Amygdala (tissue), 56 donors: Measurements from ENCODE around the gene IL10RB.
A peak's percentile ranks its signal among the peaks of the same experiment; 100 is the strongest.

Experiments used
- DNase-seq, 56 donors: peaks; one replicate each; lab custom pipeline; 2025; lab: John Stamatoyannopoulos, UW

The IL10RB gene

DNA sequence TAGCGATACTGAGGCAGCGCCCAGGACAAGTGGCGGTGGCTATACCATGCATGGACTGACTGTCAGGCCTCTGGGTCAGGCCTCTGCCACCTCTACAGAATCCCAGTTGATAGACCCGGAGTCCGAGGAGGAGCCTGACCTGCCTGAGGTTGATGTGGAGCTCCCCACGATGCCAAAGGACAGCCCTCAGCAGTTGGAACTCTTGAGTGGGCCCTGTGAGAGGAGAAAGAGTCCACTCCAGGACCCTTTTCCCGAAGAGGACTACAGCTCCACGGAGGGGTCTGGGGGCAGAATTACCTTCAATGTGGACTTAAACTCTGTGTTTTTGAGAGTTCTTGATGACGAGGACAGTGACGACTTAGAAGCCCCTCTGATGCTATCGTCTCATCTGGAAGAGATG, 3.2 kb upstream of the IL10RB start:
- DNase-seq: no peak

DNA sequence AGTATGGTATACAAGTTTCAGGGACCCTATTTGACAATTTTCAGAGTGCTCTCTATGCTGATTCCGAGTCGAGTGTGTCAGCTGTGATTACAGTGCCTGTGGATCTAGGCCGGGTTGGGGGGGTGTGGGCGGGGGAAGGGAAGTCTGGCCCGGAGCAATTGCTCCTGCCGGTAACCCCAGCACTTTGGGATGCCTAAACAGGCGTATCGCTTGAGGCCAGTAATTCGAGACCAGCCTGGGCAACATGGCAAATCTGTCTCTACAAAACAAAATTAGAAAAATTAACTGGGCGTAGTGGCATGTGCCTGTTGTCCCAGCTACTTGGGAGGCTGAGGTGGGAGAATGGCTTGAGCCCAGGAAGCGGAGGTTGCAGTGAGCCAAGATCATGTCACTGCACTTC, 1.6 kb upstream of the IL10RB start:
- DNase-seq: no peak

DNA sequence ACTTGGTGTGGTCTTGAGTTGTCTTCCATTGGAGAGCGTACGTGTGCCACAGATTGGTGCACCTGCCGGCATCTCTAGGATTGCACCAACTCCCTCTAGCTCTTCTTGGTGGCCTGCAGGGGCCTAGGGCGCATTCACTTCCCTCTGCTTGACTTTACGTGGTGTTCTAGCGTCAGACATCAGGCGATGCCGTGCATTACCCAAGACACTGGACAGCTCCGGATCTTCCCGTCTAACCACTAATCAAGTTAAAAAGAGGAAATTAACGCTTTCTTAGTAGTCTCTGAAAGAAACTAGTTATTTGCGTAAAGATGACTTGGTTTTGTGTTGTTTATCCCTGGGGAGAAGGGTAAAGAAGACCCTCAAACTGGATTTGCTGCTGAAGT, 510 bp upstream of the IL10RB start:
- peak in 25 of 56 donors; percentile 2 to 42 (median 11) for DNase-seq

DNA sequence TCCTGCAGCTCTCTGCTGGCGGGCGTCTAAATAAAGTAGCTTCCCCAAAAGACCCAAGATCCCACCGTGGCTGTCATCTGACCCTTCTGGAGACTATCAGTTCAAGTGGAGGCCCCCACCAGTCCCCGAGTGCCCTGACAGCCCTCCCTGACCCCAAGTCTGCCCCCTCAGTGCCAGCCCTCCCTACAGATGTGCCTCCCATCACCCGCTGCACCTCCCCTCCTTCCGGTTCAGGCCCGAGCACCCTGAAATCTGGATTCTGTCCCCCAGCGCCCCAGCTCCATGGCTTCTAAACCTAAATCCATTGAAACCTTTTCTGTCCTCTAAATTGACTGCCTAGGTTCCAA, 595 bp downstream of the IL10RB start:
- DNase-seq: peak in 4 of 56 donors; percentile 29 to 36 (median 34)

DNA sequence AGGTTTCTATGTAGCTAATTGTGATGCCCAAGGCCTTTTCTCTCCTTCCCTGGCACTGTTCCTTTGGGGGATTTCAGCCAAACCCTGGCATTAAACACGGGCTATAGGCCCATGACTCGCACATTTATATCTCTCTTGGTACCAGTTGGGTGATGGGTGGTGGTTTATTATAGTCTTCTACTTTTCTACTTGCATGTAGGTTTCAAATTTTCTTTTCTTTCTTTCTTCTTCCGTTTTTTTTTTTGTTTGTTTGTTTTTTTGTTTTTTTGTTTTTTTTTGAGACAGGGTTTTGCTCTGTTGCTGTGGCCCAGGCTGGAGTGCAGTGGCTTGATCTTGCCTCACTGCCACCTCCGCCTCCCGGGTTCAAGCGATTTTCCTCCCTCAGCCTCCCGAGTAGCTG, 1.1 kb downstream of the IL10RB start:
- no peak for DNase-seq

DNA sequence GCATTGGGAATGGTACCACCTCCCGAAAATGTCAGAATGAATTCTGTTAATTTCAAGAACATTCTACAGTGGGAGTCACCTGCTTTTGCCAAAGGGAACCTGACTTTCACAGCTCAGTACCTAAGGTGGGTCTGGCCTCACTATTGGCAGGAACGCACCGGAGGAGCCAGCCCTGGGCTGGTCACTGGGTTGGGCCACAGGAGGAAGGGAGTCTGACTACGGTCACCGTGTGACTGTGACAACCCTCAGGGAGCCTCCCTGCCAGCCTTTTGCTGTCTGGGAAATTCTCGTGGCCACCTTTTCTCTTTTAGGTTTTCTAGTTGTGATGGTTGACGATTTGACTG, 2.2 kb downstream of the IL10RB start:
- DNase-seq: no peak

DNA sequence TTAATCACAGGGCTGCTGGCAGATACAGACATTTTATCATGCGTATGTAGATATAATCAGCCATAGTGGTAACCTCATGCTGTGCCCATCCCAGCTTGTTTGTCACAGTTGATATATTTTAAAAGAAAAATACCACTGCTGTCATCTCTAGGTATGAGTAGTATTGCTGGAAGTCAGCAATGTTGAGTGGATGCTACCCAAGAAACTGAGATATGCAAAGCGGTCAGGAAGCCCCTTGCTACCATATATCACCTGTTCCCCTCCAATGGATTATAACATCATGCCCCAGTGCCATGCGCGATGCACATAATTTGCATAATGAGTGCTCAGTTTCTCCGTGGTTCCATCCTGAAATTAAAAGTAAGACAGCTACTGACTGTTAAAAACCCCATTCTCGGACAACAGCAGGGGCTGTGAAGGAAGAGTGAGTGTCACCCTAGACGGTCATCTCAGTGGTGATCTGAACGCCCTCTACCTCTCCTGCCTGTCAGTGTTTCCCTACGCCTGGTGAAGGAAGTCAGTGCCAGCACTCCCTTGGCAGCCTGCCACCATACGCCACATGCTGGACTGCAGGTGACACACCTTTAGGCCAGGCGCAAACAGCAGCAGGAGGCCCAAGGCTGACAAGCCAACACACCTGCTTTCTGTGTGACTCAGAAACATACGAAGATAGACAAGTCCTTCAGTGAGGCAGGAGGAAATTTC, 2.7 kb downstream of the IL10RB start:
- no peak for DNase-seq

DNA sequence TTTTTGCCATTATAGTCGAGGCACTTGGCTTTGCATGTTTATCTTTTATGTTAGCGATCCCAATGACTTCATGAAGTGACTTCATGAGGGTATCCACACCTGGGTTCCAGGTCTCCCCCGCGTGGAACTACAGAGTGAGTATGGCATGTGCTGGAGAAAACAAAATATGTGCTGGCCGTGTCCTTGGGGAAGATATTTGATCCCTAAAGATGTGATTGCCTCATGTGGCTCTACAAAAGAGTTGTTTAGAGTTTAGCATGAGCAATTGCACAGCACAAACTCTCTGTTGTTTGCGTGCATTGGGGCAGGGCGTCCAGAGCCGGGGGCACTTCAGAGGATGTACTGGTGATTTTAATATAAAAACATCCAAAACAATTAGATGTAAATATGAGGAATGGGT, 4.8 kb downstream of the IL10RB start:
- DNase-seq: no peak

DNA sequence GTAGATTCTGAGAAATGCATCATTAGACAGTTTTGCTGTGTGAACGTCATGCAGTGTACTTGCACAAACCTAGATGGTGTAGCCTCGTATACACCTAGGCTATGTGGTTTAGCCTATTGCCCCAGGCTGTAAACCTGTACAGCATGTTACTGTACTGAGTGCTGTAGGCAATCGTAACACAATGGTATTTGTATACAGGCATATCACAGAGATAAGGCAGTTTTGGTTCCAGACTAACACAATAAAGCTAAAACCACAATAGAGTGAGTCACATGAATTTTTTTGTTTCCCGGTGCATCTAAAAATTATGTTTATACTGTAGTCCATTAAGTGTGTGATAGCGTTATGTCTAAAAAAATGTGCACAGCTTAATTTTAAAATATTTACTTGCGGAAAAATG, 6.9 kb downstream of the IL10RB start:
- no peak for DNase-seq

DNA sequence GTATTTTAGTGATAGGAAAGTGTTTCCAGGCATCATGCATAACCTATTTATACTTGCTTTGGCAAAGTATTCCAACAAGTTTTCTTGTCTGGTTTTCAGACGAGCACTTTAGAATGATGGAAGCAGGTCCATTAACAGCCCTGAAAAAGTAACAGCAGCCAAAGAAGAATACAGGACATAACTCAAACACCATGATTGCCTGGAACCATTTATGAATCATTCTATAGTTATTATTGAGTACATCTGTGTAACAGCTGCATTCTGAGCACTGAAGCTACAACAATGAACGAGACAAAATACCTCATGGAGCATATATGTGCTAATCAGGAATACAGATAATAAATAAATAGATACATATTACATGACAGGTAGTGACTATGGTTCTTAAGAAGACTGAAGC, 12.6 kb downstream of the IL10RB start:
- DNase-seq: no peak

DNA sequence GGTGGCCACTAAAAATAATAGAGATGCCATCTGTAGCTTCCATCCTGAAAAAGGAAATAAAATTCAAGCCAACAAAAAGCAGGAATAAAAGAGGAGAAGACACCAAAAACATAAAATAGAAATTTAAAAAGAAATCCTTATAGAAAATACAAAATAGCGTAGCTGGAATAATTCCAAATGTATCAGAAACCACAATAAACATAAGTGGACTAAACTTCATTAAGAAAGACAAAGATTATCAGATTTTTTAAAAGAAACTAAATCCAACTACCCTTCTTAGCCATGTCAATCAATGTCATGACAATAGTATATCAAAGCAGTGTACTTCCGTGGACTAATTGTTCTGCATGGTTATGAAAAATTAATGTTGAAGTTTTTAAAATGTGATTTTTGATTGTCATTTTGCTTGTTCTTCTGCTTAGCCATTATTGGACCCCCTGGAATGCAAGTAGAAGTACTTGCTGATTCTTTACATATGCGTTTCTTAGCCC, 13.2 kb downstream of the IL10RB start:
- no peak for DNase-seq

DNA sequence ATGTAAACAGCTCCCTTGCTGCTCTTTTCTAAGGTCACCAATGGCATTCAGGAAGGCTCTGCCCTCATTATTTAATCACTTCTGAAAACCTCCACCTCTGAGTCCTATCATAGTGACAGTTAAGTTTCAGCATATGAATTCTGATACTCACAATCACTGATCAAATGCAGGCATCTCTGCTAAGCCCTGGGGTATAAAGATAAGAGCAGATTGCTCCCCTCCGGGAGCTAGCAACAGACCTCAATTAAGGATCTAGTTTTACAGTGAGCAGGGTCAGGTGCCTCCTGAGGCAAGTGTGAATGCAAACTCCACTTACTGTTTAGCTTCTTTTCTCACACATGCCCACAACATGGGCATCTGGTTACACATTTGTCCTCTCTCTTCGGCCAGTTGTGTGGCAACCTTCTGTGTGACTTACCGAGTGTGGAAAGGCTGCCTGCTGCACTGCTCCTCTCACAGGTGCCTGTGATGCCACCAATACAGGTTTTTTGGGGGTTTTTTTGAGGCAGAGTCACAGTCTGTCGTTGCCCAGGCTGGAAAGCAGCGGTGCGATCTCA, 15.0 kb downstream of the IL10RB start:
- DNase-seq: no peak

DNA sequence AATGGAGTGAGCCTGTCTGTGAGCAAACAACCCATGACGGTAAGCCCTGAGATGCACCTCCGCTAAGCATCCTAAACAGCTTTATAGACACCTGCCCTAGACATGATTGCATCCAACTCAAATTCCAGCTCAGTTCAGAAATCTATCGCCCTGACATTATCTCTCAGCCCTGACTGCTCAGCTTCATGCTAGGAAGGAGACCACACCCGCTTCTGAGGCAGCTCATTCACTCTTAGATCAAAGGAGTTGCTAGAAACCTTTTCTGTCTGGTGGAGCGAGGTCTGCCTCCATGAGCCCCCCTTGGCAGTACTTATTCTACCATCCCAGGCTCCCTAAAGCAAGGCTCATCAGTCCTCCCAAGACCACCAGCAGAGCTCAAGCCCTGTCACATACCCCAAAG, 17.0 kb downstream of the IL10RB start:
- DNase-seq: no peak

DNA sequence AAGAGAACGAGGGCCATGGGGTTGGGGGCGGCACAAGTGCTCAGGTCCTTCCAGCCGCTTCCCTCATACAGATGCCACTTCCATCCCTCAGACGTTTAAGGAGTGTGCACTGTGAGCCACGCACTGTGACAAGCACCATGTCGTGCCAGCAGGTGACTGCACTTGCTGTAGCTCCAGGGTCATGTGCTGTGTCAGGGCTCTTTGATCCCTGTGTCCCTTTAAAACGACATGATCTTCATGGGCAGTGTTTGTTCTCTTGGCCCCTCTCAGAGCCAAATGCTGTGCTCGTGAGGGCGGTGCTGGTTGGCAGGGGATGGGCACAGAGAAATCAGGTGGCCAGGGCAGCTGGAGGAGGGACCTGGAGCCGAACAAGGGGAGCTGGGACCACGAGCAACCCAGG, 19.9 kb downstream of the IL10RB start:
- DNase-seq: no peak

DNA sequence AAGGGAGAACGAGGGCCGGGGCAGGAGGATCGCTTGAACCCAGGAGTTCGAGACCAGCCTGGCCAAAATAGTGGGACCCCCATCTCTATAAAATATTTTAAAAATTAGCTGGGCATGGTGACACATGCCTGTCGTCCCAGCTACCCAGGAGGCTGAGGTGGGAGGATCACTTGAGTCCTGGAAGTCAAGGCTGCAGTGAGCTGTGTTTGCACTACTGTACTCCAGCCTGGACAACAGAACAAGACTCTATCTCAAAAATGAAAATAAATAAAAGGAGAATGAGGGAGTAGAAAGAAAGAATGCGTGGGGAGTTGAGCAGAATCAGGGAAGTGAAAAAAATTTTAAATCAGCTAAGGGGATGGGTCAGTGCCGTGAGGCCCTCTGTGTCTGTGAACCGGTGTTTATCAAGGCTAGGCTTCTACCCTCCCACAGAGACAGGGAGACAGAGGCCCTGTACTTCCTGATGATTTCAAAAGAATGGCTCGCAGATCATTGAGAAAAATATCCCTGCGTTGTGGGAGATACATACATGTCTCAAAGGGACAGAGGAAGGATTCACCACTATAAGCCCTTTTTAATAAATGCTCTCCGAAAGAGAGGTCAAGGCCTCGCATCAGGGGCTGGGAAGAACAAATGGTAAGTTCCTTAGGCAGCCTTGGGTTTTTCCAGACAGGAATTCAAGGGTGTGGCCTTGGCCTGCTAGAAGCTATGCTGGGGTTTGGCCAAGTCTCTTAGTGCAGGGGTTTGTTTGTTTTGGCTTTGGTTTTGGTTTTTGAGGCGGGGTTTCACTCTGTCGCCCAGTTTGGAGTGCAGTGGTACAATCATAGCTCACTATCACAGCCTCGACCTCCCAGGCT, 20.7 kb downstream of the IL10RB start:
- no peak for DNase-seq

DNA sequence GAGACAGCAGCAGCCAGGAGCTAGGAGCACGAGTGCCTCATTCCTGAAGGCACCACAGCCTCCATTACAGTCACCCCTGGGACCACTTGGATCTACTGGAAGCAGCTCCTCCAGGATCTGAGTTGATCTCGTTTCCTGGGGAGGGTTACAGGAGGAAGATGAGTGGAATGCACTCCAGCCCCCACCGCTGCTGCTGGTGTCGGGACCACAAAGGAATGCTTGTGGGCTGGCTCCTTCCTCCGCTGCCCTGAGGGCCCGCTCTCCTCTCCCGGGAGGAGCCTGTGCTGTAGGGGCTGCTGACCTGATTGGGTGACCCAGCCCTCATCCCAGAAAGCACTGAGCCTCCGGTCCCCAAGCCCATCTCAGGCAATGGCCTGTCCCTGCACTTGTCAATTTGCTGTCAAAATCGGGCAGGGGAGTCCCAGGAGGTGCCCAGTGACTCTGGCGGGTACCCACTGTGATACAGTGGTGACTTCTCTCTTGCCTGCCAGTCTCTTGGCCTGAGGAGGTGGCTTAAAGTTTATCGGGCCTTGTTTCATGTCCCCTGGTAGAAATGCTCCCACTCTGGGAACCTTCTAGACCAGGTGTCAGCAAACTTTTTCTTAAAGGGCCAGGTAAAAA, 23.1 kb downstream of the IL10RB start:
- DNase-seq: no peak

DNA sequence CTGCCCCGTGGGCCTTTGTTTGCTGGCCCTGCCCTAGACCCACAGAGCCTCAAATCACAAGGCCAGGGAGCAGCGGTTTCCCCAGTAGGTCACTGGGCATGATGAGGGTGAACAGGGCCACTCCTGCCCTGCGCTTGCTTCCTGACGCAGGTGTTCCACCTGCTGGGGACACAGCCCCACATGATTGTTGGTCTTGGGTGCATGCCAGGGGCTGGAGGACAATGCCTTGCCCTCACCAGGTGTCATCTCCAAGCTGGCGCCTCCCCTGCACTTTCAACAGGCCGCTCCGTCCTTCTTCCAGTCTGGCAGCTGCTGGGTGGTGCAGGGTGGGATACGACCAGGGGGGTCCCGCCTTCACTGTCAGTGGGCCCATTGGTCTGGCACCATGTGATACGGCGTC, 24.3 kb downstream of the IL10RB start:
- no peak for DNase-seq

DNA sequence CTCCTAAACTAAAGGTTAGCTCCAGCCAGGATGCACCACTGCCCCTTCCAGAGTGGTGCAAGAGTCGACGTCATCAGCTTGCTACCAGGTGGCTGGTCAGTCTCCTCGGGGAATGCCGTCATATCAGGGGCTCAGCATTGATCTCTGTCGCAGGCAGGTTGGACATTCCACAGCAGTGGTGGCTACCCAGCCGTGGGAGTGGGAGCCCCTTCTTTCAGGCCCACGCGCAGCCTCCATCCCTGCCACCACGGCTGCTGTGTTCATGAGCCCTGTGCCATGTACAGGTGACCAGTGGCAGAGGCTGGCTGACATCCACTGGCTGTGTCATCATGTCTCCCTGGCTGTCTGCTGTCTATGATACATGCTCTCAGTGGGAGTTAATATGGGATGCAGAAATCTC, 25.5 kb downstream of the IL10RB start:
- DNase-seq: no peak

DNA sequence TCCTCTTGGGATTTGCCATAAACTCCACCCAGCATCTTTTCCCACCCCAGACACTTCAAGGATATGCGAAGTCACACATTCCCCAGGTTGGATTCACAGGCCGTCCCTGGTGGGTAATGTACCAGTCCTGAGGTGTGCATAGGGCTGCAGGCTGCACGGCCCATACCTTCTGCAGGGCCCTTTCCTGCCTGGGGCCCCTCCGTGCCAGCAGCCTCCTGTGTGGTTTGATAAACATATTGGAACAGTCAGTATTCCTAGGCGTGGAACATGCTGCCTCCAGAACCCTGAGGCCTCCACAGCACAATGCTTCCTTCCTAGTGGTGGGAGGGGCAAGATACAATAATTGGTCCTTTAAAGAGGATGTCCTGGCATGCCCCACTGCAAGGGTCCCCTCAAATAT, 26.6 kb downstream of the IL10RB start:
- no peak for DNase-seq

DNA sequence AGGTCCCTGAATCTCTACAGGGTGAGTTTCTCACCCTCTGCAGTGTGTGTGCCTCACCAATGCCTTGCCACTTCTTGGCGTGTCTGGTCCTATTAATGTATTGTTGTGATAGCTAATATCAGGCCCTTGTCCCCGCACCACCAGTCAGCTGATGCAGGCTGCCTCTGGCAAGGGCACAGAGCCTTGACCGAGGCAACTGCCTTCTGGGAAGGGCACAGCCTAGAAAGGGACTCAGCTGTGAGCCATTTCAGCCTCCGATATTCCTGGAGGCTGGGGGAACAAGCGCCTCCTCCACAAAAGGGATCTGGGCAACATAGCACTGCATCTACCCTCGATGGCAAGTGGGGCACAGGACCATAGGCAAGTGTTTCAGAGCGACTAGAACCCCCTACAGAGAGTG, 27.0 kb downstream of the IL10RB start:
- DNase-seq: peak in 6 of 56 donors; percentile 4 to 18 (median 14)

DNA sequence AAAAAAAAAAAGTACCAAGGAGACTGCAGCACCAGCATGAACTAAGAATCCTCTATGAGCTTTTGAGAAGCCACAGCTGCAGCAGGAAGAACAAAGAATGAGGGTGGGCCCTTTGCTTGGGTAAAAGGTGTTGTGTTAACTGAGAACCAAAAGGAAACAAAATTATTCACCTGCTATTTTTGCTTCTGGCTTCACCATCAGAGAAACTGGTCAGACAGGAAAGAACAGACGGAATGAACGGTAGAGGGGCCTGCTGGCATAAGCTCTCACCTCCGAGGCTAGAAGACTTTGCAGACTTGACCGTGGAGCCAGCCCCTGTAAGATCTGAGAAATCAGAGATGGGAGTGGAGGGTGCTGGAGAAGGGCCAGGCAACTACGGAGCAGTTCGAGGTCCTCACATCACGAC, 27.6 kb downstream of the IL10RB start:
- DNase-seq: no peak
